HG02938 (cell line): Measurements from ENCODE around the gene RFX8.
"Not testable (repeated sequence)": the region's sequence is repeated elsewhere in the genome, so short reads cannot be mapped to it uniquely, and the experiment has no call there.

ENCODE experiments used
- ATAC-seq: cut with Tn5 transposase; IDR thresholded peaks from one replicate; pipeline ENCODE4 v1.9.1; 2021; ENCODE audit warnings: mild to moderate bottlenecking, moderate library complexity; ENCODE audit not compliant: unreplicated experiment

The RFX8 gene

DNA sequence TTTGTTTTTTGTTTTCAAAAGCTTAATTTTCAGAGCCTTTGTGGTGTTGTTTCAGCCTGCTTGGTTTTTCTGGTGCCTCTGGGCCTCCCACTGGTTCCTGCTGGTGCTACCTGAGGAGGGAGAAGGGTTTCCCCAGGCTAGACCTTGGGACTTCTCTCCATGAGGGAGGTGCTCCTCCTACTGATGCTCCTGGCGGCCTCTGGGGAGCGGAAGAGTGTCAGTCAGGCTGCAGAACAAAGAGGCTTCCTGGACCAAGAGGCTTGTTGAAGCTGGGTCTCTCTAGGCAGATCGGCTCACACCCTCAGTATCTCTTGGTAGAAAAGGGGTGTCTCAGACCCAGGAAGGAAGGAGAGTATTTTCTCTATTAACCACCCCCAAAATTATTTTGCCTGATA lies 32.2 kb downstream of the RFX8 start:
- ATAC-seq: no peak

DNA sequence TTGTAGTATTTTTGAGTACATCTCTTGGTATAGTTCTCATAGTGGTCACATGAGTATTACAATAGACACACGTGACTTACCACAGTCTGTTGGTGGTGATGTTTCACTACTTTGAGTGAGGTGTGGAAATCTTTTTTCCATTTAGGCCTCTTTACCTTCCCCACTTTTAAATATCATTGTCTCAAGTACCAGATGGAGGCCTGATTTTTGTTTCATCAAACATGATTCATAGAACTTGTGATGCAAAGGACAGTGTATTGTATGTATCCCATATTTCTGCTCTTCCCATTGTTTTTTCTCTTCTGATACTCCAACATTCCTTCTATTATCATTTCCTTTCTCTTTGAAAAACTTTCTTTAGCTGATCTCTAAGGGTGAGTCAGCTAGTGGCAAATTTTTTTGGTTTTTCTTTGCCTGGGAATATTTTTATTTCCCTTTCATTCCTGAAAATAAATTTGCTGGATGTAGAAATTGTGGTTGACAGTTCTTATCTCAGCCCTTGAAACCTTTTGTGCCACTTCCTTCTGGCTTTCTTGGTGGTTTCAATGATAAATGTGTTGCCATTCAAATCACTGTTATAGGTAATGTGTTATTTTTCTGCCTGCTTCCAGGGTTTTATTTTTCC lies 32.8 kb downstream of the RFX8 start:
- no peak for ATAC-seq

DNA sequence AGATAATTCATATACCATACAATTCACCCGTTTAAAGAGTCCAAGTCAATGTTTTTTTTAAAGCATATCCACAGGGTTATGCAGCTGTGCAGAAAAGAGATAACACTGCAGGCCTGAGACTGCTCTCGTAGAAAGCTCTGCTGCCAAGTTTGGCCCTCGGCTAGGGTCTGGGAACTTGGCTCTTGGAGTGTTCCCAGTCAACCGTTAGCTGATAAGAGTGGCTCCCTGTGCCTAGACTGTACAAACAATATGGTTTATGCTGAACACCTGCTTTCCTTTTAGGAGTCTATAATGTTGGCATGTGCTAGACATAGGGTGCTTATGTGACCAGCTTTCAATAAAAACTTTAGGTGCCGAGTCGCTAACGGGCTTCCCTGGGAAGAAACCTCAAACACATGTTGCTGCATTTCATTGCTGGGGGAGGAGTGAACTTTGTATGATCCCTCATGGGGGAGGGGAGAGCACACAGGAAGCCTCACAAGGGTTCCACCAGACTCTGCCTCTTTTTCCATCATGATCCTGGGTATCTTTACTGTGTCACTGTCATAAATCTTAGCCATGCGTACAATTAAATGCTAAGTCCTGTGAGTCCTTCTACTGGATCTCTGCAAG lies 34.7 kb downstream of the RFX8 start:
- no peak for ATAC-seq

DNA sequence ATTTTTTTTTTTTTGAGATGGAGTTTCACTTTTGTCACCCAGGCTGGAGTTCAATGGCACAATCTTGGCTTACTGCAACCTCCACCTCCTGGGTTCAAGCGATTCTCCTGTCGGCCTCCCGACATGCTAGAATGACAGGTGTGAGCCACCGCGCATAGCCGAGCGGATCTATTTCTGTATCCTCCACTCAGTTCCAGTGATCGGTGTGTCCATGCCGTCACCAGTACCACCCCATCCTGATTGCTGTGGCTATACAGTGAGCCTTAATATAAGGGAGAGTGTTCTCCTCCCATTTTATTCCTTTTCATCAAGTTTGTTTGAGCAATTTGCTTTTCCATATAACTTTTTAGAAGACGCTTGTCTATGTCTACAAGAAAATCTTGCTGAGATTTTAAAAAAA lies 35.2 kb downstream of the RFX8 start:
- no peak for ATAC-seq

DNA sequence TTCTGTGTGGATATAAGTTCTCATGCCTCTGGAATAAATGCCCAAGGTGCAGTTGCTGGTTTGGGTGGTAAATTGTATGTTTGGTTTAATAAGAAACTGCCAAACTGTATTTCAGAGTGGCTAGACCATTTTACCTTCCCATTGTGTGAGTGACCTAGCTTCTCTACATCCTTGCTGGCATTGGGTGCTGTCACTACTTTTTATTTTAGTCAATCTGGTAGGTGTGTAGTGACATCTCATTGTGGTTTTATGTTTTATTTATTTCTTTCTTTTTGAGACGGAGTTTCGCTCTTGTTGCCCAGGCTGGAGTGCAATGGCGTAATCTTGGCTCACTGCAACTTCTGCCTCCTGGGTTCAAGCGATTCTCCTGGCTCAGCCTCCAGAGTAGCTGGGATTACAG lies 36.4 kb downstream of the RFX8 start:
- ATAC-seq: not testable (repeated sequence)

DNA sequence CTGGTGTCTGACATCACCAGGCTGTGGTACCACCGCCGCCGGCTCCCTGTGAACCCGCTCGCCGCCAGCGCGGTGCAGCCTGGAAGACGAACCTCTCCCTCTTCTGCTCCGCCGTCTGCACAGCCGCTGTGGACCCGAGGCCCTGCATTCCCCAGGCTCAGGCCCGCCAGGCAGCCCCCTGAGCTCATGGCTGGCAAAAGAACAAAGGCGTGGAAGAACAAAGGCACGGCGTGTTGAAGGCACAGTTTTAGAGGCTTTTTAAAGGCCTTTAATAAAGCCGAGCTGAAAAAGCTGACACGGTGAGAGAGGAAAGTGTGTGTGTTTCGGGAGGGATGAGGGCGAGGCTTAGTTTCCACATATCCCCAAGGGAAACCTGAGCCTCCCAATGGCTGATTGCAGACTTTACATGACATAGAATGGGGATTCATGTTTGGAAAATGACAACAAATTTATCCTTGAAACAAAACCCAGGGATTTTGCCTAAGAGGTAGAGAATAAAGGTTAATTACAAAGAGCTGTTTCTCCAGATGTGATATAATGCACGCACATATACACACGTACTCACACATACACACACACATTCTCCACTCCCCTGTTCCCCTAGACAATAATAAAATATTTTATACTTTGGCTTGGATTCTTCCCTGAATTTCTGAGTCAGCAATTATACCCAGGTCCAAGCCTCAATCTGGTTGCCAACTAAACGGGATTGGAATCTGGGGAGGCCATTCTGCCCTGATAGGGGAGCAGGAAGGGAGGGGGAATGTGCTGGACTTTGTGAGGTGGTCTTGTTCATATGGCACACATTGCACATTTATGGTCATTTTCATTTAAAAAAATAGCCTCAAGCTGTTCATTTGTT lies 39.7 kb downstream of the RFX8 start:
- ATAC-seq: no peak

DNA sequence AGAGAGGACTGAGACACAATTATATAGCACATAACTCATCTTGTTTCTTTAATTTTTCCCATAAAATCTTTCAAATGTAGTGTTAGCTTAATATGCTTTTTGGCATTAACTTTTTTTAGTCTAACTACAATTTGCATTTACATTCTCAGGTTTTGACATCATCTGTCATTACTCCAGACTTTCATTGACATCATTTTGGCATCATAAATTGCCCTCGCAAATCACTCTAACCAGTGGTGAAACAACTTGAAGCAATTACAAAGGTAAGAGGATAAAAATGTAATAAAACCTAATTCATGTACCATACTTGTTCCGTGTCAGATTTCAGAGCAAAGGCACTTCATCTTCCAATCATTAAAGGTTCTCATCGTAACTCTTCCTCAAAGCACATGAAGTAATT lies 41.4 kb downstream of the RFX8 start:
- no peak for ATAC-seq

DNA sequence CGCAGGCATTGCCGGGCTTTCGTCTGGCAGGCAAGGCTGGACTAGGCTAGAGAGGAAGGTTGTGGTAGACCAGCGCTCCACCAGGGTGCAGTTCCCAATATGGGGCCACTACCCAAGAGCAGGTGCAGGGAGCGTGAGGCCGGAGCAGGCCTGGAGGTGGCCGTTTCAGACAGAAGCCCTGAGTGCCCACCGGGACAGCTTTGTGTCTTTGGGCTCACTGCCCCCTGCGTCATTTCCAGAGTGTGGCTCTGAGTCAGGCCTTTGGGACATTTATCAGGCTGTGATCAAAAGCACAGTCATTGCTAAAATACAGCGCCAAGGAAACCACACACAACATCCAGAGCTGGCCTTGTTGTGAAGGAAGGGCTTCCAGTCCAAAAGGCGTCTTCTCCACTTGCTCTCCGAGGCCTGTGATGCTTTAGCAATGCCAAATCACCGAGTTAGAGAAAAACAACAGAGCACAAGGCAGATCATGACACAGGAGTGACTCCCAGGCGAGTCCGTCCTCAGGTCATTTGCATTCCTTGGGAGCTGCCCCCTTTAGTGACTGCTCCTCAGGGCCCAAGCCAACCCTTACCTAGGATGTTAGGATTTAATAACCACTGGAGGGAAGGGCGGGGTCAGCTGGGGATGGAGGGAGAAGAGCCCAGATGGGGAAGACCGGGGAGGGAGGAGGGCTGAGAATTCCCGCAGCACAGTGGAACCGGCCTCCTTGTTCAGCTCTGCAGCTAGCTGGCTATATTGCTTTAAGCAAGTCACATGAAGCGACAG lies 42.3 kb downstream of the RFX8 start:
- ATAC-seq: no peak

DNA sequence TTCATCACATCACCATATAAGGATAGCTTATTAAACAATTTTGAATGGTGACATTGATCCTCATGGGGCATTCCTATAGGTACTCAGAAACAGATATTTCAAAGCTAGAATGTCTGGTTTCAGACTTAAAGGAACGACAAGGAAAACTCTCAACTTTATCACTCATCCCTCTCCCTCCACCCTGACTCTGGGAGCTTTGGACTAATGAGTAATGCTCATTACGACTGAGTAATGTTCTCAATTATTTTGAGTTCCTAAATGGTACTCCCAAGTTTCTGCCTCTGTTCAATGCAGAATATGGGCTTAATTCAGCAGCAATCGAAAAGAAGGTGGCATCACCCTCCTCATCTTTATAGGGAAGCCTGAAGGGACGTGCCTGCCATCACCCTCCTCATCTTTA lies 43.4 kb downstream of the RFX8 start:
- no peak for ATAC-seq

DNA sequence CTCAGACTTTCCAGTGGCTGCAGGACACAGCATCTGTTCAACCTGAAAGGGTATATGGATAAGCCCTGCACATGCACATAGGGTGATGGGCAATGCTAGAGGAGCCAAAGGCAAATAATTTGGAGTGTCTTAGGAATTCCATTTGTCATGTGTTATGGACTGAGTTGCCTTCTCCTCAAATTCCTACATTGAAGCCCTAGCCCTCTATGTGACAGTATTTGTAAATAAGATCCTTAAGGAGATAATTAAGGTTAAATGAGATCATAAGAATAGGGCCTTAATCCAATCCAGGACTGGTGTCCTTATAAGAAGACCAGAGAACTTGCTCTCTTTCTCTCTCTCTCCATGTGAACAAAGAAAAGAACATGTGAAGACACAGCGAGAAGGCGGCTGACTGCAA lies 44.8 kb downstream of the RFX8 start:
- ATAC-seq: no peak

DNA sequence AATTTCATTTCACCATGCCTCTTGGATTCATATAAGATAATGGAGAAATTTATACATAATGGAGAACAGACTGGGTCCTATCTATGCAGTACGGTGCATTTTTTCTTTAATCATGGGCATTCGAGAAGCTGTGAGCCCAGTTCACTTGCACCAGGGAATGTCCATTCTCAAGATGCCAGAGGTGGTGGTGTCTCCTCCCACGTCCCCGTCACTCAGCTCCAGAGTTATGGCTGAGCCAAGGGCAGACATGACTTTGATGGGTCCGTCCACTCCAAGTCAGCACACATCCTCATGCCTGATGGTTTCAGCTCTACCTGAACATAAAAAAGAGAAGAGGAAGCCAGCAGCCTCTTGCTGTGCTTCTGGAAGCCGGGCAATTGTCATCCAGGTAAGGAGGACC lies 45.5 kb downstream of the RFX8 start:
- ATAC-seq: no peak

DNA sequence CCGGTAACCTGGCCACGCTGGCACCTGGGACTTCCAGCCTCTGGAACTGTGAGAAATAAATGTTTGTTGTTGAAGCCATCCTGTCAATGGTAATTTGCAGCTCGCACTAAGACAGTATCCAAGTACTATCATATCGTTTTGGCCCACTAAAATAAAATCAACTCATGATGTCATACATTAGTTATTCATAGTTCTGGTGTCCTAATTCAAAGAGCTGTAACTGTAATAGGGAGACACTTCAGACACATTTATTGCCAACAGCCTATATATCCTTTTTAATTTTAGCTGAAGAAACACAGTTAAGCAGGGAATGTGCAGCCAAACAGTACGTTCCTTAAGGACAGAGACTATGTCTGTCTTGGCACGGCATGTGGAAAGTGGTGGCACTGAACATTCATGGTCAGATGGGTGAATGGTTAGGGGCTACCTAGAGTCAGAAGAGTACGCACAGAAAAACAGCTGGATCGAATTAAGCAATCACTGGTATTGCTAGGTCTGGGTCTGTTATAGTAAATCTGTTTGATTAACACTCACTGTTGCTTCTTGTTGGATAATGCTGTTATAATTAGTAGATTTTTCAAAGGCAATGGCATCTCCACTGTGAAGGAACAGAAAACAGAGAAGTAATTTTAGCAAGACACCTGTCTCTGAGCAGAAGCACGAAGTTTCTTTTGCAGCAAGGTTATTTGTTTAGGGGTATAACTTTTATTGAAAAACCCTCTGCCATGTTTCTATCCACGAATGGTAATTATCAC lies 46.3 kb downstream of the RFX8 start:
- ATAC-seq: no peak

DNA sequence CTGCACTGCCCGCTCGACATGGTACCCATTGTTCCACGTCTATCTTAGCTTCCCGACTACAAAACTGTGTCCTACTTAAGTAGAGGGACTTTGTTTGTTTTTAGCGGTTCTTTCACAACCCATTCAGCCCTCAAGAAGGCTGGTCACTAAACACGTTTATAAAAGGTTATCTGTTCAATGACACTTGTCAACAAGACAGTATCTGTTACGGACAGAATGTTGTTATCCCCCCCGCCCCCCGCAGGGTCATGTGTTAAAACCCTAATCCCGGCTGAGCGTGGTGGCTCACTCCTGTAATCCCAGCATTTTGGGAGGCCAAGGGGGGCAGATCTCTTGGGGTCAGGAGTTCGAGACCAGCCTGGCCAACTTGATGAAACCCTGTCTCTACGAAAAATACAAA lies 47.2 kb downstream of the RFX8 start:
- ATAC-seq: no peak

DNA sequence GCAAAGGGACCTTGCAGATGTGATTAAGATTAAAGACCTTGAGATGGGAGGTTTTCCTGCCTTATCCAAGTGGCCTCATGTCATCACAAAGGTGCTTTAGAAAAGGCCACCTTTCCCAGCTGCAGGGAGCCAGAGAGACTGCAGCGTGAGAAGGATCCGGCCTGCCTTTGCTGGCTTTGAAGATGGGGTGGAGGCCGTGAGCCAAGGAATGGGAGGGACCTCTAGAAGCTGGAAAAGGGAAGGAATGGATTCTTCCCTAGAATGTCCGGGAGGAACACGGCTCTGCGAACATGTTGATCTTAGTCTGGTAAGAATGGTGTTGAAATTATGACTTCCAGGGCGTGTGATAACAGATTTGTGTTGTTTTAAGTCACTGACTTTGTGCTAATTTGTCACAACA lies 47.7 kb downstream of the RFX8 start:
- ATAC-seq: no peak

DNA sequence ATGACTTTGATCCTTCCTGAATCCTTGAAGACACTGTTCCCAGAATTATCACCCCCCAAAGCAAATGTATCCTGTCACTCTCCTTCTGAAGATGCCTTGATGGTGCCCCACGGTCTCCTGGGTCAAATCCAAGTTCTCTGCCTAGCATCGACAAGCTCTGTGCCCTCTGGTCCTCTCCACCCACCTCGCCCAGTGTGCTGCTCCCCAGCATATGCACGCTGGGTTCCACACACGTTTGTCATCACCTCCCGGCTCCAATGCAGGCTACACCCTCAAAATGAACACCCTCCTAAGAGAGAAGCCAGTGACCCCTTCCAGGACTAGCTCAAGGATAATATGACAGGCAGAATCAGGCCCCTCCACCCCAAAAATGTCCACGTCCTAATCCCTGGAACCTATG lies 48.1 kb downstream of the RFX8 start:
- ATAC-seq: no peak

DNA sequence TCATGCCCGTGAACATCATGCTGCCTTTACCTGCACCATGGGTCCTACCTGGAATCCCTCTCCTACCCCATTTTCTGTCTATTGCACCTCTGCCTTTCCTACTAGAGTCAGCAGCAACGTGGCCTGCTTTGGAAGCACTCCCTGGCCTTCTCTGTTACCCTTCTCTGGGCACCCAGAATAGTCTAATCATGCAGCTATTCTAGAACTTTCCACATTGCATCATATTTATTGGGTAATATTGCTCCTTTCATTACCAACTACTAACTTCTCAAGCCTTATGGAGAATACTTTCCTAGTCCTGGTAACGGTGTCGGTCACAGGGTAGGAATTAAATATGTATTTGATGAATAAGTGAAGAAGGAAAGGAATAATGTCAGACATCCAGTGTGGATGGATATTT lies 54.3 kb downstream of the RFX8 start:
- ATAC-seq: no peak

DNA sequence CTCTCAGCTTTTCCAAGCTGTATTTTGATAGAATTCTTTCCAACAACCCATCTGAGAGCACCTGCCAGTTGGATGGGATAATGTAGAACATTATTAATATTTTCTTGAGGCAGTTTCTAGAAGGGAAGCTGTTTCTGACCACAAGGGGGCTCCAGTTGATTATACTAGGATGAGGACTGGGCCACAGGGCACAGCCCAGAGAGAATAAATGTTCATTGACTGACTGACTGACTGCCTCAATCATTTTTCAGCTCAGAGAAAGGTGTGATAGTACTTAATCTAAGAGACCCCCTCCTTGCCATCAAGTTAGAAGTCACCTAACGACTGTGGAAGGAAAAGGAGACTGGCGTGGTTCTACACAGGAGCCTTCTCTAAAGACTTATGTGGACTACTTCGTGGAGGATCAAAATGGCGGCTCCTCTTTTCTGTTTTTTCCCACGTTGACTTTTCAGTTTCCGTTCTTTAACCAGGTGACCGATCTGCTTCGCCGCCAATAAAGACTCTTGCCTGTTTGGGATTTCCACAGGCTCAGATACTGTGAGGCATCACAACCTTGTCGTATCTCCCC lies 55.7 kb downstream of the RFX8 start:
- no peak for ATAC-seq

DNA sequence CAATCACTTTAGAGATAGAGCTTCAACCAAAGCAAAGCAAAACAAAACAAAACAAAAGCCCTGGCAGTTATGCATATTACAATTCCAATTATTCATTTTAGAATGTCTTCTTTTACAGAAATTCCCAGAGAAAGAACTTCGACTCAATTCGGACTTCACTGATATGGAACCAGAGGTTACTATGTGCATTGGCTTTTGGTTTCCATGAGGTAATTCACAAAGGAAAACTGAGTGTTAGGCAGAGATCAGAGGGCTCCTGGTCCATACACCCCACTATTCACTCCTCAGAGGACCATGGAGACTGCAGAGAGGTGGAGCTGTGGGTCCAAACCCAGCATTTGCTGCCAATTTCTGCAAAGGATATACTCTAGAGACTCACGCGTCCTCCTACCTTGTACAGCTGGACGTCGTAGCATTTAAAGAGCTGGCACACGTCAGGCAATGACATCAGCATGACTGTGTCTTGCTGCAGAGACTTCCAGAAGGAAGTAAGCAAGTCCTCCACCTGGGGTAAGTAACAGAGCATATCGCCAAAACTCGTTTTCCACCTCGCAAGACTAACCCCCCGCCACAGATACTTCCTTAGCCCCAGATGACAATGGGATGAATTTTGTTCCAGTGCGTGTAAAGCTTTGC lies 56.3 kb downstream of the RFX8 start:
- no peak for ATAC-seq

DNA sequence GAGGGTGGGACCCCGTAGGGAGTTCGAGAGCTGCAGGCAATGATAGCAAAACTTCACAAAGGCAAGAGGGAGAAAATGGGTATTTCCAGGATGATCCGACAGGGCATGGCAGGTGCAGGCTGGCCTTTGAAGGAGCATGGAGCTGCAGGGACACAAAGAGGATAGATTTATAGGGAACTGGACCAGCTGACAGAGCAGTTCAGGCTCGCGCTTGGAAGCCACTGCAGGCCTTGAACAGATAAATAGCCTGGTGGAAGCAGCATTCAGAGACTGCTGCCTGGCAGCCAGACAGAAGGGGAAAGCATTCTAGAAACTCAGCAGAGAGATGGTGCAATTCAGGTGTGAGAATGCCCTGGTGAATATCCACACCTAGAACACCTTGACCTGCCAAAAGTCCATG lies 58.3 kb downstream of the RFX8 start:
- ATAC-seq: no peak

DNA sequence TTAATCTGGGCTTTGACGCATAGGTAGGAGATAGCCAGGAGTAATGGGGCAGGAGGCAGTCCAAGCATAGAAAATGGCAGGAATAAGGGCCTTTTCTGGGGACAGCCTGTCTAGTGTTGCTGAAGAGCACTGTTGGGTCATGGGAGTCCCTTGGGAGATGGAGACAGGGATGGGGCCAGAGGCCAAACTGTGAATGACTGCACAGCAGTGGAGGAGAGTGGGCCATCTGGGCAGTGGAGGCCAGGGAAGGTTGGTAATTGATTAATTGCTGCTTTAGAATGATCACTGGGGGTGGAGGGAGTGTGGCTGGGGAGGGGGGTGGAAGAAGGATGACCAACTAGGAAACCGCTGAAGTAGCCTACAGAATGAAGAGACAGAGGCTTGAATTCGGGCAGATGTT lies 59.0 kb downstream of the RFX8 start:
- ATAC-seq: no peak
